Stimulated activated CD8-positive, alpha-beta memory T cell treated with anti-CD3 and anti-CD28 coated beads, Interleukin-7, amount 100 ng/mL, for 24 hours (primary cell): Measurements from ENCODE around the gene OR52B6.
"Not testable (repeated sequence)": the region's sequence is repeated elsewhere in the genome, so short reads cannot be mapped to it uniquely, and the experiment has no call there.

Source experiments
- DNase-seq: peaks from one replicate; pipeline ENCODE4 v3.0.0-alpha.2; 2020; ENCODE audit warnings: low read depth

Gene OR52B6, protein sequence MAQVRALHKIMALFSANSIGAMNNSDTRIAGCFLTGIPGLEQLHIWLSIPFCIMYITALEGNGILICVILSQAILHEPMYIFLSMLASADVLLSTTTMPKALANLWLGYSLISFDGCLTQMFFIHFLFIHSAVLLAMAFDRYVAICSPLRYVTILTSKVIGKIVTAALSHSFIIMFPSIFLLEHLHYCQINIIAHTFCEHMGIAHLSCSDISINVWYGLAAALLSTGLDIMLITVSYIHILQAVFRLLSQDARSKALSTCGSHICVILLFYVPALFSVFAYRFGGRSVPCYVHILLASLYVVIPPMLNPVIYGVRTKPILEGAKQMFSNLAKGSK

DNA sequence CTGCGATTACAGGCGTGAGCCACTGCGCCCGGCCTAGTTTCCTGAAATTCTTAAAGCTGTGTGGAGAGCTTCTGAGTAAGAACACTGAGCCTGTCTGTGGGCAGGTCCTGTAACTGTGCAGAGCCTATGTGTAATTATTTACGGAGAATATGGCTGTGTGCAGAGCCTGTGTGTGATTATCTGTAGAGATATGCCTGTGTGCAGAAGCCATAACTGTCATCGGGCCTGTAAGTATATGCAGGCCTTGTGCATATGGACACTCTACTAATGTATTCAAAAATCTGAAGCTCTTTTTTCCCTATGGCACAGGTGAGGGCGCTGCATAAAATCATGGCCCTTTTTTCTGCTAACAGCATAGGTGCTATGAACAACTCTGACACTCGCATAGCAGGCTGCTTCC is at the start of gene OR52B6:
OR52B6 (plus strand) TSS at position 301 of the 400 bp plus-strand sequence; CDS start at position 301, 0 bp downstream.
- no peak for DNase-seq

DNA sequence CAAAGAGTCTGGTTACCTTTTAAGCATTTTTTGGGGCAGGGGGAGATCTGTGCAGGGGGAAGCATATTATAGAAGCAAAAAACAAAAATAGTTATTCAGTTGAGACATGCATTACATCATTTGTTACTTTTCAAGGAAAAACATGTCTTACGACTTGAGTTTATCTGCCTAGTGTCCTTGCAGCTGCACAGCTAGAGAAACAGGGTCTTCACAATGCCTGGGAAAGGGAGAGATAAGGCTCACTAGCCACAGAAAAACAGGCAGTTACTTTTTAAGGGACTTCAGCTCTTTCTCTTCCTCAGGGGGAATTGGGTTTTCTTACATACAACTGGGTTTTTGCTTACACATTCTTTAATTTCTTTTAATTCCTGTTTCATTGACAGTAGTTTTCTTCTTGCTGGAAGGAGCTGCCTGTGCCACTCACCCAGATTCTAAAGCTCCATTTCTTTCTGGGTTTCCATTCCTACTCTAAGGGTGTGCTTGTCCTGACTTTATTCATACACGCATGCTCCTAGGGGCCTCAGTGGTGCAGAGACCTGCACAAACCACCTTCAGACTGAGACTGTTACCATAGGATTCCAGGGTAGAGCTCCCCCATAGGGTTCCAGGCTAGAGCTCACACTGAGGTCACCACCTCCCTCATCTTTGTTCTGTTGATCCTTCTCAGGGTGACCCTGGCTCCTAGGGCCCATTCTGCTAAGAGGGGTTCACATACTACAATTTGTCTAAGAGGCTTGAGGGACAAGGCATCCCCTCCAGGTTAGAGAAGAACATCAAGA is 49.4 kb upstream of the OR52B6 start:
- no peak for DNase-seq

DNA sequence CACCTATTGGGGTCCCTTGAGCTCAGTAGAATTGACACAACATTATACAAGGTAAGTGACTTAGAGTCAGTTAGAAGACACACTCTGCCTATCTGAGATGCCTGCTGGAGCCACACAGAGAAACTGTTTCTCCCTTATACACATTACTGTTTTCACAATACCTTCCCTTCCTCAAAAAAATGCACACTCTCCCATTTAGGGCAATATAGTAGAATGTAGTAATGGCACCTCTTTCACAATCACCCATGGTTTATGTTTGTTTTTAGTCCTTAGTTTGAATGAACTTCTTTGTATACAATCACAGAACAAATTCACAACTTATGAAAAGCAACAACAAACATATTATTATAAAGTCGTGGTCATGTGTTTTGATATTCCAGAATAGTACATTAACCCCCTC is 46.6 kb upstream of the OR52B6 start:
- DNase-seq: no peak

DNA sequence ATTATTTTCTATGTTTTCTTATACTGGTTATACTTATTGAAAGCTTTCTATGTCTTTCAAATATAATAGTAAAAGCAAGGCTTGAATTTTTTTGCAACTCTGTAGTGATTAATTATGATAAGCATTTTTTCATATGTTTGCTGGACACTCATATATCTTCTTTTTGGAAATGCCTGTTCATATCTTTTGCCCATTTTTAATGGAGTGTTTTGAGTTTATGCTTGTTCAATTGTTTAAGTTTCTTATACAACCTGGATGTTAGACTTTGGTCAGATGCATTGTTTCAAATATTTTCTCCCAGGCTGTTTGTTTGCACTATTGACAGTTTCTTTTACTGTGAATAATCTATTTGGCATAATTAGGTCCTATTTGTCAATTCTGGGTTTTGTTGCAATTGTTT is 44.2 kb upstream of the OR52B6 start:
- no peak for DNase-seq

DNA sequence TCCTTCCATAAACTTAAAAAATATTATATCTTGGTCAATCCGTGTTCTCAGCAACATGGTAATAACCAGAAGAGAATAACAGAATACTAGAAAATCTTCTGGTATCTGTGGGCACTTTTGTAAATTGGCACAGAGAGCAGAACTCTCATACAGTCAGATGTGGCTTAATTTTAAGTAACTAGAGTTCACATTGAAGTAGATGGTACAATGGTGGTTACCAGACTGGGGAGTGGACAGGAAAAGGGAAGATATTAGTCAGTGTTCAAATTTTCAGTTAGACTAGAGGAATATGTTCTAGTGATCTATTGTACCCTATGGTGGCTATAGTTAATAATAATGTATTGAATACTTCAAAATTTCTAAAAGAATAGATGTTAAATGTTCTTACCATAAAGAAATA is 39.2 kb upstream of the OR52B6 start:
- DNase-seq: no peak

DNA sequence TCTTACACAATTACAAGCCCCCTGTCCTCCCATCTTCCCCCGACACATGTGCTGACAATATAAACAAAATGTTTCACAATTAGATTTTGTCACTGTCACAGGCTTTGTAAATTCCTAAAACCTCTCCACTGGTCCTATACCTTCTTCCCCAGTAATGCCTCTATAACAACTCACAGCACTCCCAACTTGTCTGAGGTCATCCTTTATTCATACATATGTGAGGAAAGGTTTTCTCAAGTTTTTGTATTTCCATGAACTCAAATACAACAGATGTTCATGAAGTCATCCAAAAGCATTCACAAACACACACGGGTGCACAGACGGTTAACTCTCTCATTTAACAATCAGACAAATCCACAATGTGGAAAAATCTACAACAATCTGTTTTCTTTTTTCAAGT is 34.2 kb upstream of the OR52B6 start:
- no peak for DNase-seq

DNA sequence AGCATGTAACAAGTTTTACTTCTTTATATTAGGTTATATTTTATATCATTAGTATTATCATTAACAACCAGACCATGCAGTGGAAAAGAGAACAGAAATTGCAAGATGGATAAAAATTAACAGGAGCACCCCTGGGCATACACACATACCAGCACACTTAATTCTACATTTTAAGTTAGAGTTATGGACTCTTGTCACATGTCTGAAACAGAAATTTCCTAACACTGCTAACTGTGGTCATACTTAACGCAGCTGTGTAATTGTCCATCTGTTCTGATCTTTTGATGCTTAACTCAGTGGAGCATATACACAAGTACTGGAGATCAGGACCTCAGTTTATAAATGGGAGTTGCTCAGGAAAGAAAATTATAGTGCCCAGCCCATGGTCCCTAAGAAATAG is 32.7 kb upstream of the OR52B6 start:
- no peak for DNase-seq

DNA sequence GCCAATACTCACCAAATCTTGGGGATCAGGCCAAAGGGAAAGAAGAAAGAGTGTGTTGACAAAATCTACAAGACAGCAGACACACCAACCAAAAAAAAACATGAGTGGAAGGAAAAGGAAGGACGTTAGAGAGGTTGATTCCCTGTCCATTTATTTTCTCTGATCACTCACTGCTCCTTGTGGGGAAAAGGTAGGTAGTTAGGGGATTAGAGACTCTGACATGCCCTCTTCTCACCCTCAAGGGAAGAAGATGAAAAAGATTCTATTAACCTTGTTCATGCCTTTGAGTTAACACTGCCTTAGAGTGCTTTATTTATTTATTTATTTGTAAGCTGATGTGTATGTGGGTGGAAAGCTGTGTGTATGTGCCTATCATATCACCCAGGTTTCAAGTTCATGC is 32.2 kb upstream of the OR52B6 start, which contains the start of gene OR52H1:
OR52H1 (minus strand) TSS at position 101 of the 400 bp plus-strand sequence. CDS start 3,035 bp downstream, outside the sequence.
- DNase-seq: no peak

DNA sequence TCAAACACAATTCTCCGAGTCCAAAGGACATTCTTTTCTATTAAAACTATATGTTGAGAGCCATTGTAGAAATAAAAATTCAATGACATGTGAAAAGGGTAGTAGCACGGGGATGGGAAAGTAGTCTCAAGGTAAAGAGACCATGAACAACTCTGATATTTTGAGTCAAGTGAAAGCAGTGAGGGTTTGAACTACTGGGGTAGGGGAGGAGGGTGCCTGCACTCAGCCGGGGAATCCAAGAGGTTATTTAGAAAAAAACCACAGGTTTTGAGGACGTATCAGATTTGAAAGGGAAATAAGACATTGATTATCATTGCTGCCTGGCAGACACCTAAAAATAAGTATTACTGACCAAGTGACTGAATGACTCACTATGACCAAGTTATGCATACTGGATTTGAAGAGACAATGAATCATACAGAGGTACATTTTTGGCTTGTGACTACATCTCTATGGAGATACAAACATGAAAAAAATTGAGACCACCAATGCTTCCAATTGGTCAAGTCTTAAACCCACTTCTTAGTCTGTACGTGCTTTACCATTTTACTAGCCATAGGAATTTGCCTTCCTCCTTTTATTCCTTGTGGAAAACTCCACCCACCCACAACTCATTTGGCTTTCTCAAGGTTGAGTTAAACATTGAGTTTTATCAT is 30.1 kb upstream of the OR52B6 start:
- DNase-seq: no peak

DNA sequence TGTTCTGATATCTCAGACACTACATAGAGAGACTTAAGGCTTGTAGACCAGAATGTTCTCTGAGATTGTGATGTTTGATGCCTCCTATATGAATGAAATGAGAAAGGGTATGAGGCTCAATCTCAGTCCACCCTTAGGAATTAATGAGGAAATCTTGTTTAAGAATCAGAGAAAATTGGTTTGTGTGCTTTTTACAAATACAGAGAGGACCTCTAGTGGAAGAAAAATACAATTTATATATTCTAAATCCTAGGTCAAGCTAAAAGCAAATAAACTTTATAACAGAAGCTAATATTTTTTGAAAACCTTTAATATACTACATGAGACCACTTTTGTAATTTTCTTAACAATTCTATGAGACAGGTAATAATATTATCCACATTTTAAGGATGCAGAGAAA is 27.3 kb upstream of the OR52B6 start:
- DNase-seq: no peak

DNA sequence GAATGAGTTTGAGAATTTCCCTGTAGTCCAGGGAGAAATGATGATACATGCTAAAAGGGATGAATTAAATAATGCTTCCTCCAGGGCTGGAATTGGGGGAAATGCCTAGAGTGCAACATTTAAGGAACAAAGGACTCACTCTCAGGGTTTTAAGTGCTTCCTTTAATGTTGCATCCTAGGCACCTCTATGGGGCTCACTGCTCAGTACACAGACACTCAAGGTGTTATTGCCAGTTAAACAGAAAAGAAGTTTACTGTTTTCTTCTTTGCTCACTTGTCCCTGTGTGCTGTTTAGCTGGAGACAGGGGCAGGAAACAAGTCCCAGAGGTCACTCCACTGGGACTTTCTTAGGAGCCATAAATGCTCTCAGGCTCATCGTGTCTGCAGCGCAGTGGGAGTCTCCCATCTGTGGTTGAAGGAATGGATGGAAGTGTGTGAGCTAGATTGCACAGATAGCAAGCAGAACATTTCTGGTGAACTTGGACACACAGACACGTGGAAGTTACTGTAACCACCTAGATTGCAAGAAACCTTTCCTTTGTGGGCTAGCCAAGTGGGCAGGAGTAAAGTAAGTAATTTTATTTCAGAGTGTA is 24.0 kb upstream of the OR52B6 start:
- DNase-seq: no peak

DNA sequence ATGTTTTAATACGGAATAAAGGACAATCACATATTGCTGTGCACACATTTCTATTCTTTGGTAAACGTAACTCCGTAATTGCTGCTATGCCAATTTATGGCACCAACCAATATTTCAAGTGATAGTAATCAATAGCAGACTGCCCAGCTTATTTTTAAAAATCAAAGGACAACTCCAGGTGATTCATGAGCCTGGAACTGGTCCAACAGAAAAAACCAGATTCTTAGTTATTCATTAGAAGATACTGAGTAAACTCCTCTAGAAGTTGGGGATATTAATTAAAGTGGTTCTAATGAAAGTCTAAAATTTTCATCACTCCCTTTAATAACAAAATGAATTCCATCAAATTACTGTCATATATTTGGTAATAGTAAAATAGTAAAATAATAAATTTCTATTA is 22.9 kb upstream of the OR52B6 start:
- no peak for DNase-seq

DNA sequence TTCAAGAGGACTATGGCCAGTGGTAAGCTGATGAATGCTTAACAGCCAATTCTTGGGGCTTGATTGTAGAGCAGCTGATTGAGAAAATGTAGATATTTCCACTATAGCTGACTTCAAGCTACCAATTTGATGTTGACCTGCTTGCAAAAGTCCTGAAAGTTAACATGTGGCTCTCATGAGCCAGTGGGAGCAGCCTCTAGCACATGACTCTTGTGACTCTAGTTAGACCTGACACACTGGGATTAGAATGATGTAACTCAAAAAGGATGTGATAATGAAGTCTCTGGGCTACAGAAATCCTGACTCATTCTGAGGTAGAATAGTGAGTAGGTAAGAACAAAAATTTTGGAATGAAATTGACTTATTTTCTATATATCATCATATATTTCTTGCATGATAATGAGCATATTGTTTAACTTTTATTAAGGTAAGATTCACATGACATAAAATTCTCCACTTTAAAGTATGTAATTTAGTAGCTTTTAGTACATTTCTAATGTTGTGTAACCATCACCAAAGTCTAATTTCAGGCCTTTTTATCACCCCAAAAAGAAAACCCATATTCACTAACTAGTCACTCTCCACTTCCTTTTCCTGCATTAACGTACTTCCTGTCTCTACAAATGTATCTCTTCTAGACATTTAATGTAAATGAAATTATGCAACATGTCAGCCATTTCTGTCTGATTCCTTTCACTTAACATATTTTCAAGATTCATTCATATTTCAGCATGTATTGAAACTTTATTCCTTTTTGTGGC is 16.2 kb upstream of the OR52B6 start:
- DNase-seq: no peak

DNA sequence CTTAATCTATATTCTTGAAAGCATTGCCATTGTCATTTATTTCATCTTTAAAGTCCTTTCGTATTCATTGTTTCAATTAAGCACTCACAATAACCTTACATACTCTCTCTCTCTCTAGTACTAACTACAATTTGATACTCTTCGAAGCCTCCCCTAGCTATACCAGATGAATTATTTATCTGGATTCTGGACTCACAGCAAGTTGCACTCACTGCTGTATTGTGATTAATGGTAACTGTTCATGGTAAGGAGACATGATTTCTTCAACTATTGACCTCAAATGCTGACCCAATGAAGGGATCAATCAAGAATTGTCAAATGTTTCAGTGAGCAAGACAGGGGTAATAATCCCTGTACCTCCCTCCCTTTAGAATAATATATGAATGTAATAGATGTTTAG is 6.0 kb upstream of the OR52B6 start:
- DNase-seq: no peak

DNA sequence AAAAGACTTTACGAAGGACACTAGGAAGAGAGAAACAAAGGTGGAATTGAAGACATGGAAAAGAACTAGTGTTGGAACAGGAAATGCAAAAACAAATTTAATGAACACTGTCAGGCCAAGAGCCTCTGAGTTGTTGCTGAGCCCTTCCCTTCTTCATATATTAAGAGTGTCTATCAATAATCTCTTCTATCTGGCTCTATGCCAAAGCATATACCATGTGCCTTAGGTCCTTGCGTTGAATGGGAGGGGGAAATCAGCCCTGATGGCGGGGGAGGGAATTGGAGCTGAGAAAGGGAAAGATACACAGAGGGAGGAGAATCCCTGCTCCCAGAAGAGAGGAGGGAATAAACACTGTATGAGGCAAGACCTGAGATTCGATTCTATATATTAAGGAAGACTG is 5.5 kb upstream of the OR52B6 start:
- no peak for DNase-seq

DNA sequence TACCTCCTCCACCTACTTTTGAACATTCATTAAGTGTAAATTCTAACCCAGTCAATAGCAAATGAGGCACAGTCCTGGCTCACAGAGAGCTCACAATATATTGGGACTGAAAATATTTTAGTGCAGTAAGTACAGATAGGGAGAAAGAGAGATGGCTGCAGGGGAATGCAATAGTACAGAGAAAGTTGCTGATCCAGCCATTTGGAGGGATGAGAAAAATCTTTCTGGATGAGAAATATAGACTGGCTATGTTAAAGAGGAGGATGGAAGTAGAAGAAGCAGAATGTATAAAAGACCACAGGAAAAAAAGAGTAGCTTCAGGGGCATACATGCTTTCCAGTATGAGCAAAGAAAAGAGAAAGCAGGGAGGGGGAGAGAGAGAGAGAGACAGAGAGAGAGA is 3.6 kb upstream of the OR52B6 start:
- DNase-seq: no peak

DNA sequence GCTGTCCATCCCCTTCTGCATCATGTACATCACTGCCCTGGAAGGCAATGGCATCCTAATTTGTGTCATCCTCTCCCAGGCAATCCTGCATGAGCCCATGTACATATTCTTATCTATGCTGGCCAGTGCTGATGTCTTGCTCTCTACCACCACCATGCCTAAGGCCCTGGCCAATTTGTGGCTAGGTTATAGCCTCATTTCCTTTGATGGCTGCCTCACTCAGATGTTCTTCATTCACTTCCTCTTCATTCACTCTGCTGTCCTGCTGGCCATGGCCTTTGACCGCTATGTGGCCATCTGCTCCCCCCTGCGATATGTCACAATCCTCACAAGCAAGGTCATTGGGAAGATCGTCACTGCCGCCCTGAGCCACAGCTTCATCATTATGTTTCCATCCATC is 337 bp downstream of the OR52B6 start:
- DNase-seq: no peak

DNA sequence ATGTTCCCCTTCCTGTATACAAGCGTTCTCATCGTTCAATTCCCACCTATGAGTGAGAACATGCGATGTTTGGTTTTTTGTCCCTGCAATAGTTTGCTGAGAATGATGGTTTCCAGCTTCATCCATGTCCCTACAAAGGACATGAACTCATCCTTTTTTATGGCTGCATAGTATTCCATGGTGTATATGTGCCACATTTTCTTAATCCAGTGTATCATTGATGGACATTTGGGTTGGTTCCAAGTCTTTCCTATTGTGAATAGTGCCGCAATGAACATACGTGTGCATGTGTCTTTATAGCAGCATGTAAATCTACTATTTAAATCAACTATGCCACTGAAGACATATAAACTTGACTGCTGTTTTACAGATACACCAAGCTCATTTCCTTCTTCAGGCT is 3.8 kb downstream of the OR52B6 start:
- DNase-seq: not testable (repeated sequence)

DNA sequence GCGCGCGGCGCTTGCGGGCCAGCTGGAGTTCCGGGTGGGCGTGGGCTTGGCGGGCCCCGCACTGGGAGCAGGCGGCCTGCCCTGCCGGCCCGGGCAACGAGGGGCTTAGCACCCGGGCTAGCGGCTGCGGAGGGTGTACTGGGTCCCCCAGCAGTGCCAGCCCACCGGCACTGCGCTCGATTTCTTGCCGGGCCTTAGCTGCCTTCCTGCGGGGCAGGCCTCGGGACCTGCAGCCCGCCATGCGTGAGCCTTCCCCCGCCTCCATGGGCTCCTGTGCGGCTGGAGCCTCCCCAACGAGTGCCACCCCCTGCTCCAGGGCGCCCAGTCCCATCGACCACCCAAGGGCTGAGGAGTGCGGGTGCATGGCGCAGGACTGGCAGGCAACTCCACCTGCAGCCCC is 9.2 kb downstream of the OR52B6 start:
- not testable (repeated sequence) for DNase-seq

DNA sequence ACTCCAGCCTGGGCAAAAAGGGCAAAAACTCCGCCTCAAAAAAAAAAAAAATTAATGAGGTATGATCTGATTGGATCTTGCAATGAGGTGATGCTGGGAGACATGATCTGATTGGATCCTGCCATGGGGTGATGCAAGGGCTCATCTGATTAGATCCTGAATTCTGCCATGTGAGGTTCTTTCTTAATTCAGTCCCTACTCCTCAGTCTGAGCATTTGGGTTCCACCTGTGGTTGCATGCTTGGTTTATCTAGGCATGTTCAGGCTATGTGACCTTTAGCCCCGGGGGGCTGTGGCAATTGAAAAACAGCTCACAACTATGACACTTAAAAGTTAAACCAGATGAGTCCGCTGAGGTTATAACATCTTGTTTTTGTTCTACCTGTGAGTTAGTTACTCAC is 10.9 kb downstream of the OR52B6 start:
- DNase-seq: no peak

DNA sequence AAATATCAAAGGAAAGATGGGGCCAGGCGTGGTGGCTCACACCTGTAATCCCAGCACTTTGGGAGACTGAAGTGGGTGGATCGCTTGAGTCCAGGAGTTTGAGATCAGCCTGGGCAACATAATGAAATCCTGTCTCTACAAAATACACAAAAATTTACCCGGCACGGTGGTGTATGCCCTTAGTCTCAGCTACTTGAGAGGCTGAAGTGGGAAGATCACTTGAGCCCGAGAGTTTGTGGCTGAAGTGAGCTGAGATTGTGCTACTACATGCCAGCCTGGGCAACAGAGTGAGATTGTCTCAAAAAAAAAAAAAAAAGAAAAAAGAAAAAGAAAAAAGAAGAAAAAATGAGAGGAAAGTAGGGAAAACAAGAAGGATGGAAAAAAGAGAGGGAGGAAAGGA is 11.9 kb downstream of the OR52B6 start:
- DNase-seq: no peak

DNA sequence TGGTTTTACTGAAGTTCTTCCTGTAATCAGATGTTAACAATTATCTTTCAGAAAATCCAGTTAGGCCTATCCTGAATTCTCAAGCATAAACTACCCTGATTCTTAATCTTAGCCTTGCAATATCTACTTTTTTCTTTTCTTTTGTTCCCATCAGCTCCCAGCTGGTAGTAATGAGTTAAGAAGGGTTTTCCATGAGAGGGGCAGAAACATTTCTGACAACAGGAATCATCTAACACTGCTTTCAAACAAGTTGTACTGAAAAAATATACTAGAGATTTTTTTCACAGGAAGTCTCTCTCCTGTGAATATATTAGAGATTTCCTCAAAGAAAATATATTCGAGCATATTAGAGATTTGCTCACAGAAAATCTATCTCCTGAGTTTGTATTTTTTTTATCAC is 12.5 kb downstream of the OR52B6 start:
- DNase-seq: no peak
